ENCODE measurements around the gene RBL2. TPM values are rescaled to one million over a fixed set of nuclear protein-coding genes. Genes with fewer than 3 reads are reported as not detected.

Gene RBL2
- total and polyA plus RNA-seq, 2 of the 8 experiments (the other 6 are each of a cell fraction or from before 2014, with no cell fraction given), result 13.9 to 22.1 TPM

DNA sequence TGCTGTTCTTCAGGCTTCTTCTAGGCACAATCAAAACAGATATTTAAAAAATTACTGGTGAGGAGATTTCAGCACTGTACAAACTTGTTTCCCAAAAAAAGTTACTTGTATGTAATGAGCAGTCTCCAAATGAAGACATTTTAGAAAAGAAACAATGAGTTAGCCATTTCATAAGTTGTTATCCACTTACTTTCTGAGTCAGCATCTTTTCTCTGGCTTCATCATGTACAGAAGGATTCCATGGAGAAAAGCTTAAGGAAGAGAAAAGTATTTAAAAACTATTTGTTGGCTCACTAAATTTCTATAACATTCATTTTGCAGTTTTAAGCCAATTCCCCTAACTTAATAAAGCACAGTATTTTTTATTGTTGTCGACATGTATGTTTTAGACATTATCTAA is 58.2 kb downstream of the RBL2 start:
- no peak overlapping the region for H3K9ac ChIP-seq (replicated peaks in 1 of 4; ENCODE audit: extremely low read depth in 1 of 4, low read depth in 3 of 4, low read length in 3 of 4)
- no peak overlapping the region for H4K8ac ChIP-seq (ENCODE audit: extremely low read depth, insufficient read depth, low read length)
- H3K27me3 ChIP-seq (replicated peaks in 1 of 4; ENCODE audit: control insufficient read depth in 3 of 4, extremely low read depth in 1 of 4, insufficient read depth in 3 of 4, low read length in 3 of 4), result no peaks in the 10 kb centered on the region
- H3K14ac ChIP-seq (ENCODE audit: insufficient read length), result no peak overlapping the region
- no peak overlapping the region for H4K91ac ChIP-seq (replicated peaks; ENCODE audit: insufficient read length, low read length)
- WGBS, 2 experiments (ENCODE audit: extremely low coverage in 1 of 2, insufficient coverage in 1 of 2, insufficient read length in 1 of 2, insufficient replicate concordance in 2 of 2, low coverage in 1 of 2, low lambda C conversion rate in 2 of 2, missing lambda C conversion rate in 1 of 2), result 95% methylated on average over 1 of the region's 1 CpG; no CpG with 5 or more reads in 1 of the 2 experiments
- no peak overlapping the region for H2AK5ac ChIP-seq (ENCODE audit: low read depth, low read length)
- TF ChIP-seq NANOG (IDR thresholded peaks at IDR 0.05; ENCODE audit: insufficient read depth, low read depth, low read length, poor library complexity, severe bottlenecking), result no peak
- no peak for TF ChIP-seq KDM1A (IDR thresholded peaks at IDR 0.05; ENCODE audit: borderline replicate concordance, low read length)
- TF ChIP-seq, protein P1, sequence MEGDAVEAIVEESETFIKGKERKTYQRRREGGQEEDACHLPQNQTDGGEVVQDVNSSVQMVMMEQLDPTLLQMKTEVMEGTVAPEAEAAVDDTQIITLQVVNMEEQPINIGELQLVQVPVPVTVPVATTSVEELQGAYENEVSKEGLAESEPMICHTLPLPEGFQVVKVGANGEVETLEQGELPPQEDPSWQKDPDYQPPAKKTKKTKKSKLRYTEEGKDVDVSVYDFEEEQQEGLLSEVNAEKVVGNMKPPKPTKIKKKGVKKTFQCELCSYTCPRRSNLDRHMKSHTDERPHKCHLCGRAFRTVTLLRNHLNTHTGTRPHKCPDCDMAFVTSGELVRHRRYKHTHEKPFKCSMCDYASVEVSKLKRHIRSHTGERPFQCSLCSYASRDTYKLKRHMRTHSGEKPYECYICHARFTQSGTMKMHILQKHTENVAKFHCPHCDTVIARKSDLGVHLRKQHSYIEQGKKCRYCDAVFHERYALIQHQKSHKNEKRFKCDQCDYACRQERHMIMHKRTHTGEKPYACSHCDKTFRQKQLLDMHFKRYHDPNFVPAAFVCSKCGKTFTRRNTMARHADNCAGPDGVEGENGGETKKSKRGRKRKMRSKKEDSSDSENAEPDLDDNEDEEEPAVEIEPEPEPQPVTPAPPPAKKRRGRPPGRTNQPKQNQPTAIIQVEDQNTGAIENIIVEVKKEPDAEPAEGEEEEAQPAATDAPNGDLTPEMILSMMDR (IDR thresholded peaks at IDR 0.05; ENCODE audit: control extremely low read depth in 1 of 3, insufficient read depth in 1 of 3, low read depth in 1 of 3, low read length in 3 of 3), result no peak
- no peak for TF ChIP-seq RNF2 (IDR thresholded peaks at IDR 0.05; ENCODE audit: borderline replicate concordance, low read depth, low read length, missing control alignments, poor library complexity, severe bottlenecking)
- H4K20me1 ChIP-seq (replicated peaks in 1 of 2; ENCODE audit: control insufficient read depth in 1 of 2, insufficient read depth in 2 of 2, low read length in 2 of 2), result peaks cover 2% of the 10 kb centered on the region in 2 experiments
- H3K56ac ChIP-seq (replicated peaks; ENCODE audit: insufficient read length, low read depth, low read length), result no peak overlapping the region
- H3K4me1 ChIP-seq (replicated peaks in 1 of 4; ENCODE audit: control insufficient read depth in 3 of 4, insufficient read depth in 4 of 4, low read length in 3 of 4), result no peaks in the 10 kb centered on the region
- H3K36me3 ChIP-seq (ENCODE audit: control insufficient read depth in 2 of 4, insufficient read depth in 4 of 4, low read length in 3 of 4), result peaks cover 6 to 80% (median 34%) of the 10 kb centered on the region in 4 experiments; a peak in 7 of 8 replicates
- no peaks in the 10 kb centered on the region for H3K23me2 ChIP-seq (ENCODE audit: low read depth, low read length)
- no peak overlapping the region for H3K4me3 ChIP-seq (ENCODE audit: extremely low read depth in 1 of 4, insufficient read depth in 2 of 4, low read depth in 3 of 4, low read length in 4 of 4)
- H3K27ac ChIP-seq (ENCODE audit: low read depth, low read length), result no peak overlapping the region
- H4K5ac ChIP-seq (ENCODE audit: insufficient read length, low read depth, low read length), result no peak overlapping the region
- no peak overlapping the region for H3K4me2 ChIP-seq (ENCODE audit: insufficient read depth in 1 of 2, low read depth in 2 of 2, low read length in 2 of 2)
- CTCF ChIA-PET (ENCODE audit: partially characterized antibody), result interaction anchor here (0.6 kb wide), 1 partner anchor 17 kb away, joined by 3 read pairs; no protein-coding TSS in a partner anchor
- H3K79me2 ChIP-seq (ENCODE audit: control insufficient read depth in 1 of 2, insufficient read depth in 2 of 2, low read length in 2 of 2), result no peaks in the 10 kb centered on the region
- no peak for DNase-seq (ENCODE audit: low read depth in 1 of 2, low spot score in 2 of 2)
- no peak overlapping the region for H3K4ac ChIP-seq (replicated peaks; ENCODE audit: insufficient read length, low read depth, low read length)
- H2BK12ac ChIP-seq (ENCODE audit: low read depth, low read length), result no peak overlapping the region
- no peak overlapping the region for H3K18ac ChIP-seq (ENCODE audit: extremely low read depth, low read length)
- no peaks in the 10 kb centered on the region for H3K9me3 ChIP-seq (ENCODE audit: insufficient read depth in 2 of 2, low read depth in 1 of 2, low read length in 1 of 2)
- H2BK15ac ChIP-seq (ENCODE audit: low read length), result no peak overlapping the region
- H2BK5ac ChIP-seq (ENCODE audit: low read depth, low read length), result no peak overlapping the region
- POLR2A ChIA-PET (ENCODE audit: partially characterized antibody), result no interaction called here
- no peaks in the 10 kb centered on the region for H3K79me1 ChIP-seq (ENCODE audit: low read depth, low read length)
- no peak overlapping the region for H2AFZ ChIP-seq (ENCODE audit: low read length)
- H2BK20ac ChIP-seq (ENCODE audit: low read length), result no peak overlapping the region
- H2BK120ac ChIP-seq (replicated peaks; ENCODE audit: low read depth, low read length), result no peak overlapping the region
- no peak for FAIRE-seq
- H3K23ac ChIP-seq (ENCODE audit: insufficient read length), result no peak overlapping the region
